8988T (cell line): ENCODE results near the gene C11orf68.
"Not testable (repeated sequence)": the region's sequence is repeated elsewhere in the genome, so short reads cannot be mapped to it uniquely, and the experiment has no call there.

Experiments
- DNase-seq: peaks from one replicate; pipeline ENCODE4 v3.0.0; 2011

Gene C11orf68

DNA sequence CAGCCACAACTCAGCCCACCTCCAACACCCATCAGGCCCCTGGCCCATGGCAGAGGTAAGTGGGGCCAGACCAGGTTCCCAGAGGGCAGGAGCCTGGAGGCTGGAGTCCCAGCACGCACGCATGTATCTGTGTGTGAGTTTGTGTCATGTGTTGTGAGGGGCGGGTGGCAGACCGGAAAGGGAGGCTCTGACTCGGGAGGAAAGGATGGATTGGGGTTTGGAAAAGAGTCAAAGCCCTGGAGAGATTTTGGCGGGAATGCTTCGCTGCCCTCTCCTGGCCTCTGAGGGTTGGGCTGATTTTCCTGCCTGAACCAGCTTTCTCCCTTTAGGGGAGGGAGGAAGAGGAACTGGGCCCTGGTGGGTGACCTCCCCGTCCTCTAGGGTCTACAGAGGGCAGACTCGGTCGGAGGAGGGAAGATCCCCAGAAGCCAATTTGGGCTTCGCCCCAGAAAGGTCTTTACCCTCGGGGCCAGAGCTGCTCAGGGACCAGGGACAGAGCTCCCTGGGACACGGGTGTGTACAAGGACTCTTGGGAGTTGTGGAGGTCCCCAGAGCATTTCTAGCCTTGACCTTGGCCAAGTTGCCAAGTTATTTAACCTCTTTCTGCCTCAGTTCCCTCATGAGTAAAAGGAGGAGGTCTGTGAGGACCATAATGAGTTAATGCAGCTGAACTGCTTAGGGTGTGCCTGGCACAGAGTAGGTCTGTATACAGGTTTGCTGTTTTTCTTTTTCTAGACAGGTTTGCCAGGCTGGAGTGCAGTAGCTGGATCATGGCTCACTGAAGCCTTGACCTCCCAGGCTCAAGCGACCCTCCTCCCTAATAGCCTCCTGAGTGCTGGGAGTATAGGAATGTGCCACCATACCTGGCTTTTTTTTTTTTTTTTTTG is 6.9 kb downstream of the C11orf68 start:
- DNase-seq: peak; percentile 87

DNA sequence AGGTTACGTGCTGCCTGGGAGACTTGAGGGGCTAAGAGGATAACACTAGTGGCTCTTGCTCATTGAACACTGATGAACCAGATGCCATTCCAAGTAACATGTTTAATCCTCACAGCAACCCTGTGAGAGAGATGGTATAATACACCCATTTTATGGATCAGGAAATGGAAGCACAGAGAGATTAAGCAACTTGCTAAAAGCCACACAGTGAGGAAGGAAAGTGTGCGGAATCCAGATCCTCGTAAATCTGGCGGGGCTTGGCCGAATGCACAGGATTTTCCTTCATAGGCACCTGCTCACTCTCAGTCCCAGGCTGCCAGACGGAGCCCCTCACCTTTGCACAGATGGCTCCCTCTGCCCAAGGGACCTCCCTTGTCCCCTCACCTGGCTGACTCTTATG is 11.0 kb downstream of the C11orf68 start:
- no peak for DNase-seq

GRCh38 chr11:65906602-65907001 is 12.3 kb downstream of the C11orf68 start:
- DNase-seq: no peak

GRCh38 chr11:65903715-65904114 is 15.1 kb downstream of the C11orf68 start:
- DNase-seq: no peak

DNA sequence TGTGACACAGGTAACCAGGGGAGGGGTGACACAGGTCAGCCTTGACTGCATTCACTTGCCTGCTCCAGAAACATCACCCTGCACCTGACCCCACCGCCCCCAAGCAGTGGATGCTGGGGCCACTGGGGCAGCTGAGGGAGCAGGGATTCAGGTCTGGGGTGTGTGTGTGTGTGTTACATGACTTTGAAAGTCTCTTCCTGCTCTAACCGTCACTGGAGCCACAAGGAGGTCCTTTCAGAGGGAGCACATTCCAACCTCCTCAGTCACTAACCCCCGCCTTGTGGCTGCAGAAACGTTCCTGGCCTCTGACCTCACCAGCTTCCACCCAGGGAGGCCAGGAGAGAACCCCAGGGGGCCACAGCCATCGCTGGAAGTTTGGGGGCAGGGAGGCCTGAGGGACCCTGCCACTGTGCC is 15.8 kb downstream of the C11orf68 start:
- no peak for DNase-seq

DNA sequence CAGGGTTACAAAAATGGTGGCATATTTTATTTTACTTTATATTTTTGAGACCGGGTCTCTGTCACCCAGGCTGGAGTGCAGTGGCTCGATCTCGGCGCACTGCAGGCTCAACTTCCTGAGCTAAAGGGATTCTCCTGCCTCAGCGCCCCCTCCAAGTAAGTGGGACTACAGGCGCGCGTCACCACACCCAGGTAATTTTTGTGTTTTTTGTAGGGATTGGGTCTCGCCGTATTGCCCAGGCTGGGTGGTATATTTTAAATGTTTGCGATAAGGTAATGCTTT is 18.0 kb downstream of the C11orf68 start:
- DNase-seq: no peak

- DNase-seq: peak; percentile 93
Measured at GRCh38 chr11:65900125-65900898, 18.6 kb downstream of the C11orf68 start, which contains the start of gene FOSL1. FOSL1 (minus strand) TSS chr11:65900388; CDS start chr11:65900339, 49 bp downstream.

DNA sequence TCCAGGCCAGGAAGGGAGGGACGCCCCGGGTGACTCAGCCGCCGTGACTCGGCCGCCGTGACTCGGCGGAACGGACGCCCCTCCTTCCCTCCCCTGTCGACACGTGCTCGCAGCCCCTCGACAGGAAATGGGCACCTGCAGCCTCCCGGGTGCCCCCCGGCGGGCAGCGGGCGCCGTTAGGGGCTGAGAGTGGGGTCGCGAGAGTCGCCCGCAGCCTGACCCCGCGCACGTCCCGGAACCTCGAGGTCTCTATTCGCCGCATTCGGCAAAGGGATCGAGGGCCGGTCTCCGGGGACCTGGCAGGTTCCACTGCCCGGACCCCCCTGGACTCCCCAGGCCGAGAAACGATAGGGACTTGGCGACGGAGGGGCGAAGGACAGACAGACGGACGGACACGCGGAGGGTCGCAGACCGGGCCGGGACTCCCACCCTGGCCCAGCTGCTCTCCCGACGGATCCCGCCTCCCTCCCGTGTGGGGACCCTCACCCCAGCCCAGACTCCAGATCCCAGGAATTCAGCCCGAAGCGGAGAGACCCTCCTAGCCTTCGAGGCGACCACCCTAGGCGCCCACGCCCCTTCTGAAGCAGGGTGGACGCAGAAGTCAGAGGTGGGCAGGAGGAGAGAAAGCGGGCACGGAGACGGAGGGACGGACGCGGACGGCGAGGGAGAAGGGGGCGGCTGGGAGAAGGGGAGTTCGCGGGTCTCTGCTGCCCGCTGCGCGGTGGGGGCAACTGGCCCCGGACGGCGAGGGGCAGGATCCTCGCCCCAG is 19.3 kb downstream of the C11orf68 start:
- DNase-seq: peak; percentile 90

DNA sequence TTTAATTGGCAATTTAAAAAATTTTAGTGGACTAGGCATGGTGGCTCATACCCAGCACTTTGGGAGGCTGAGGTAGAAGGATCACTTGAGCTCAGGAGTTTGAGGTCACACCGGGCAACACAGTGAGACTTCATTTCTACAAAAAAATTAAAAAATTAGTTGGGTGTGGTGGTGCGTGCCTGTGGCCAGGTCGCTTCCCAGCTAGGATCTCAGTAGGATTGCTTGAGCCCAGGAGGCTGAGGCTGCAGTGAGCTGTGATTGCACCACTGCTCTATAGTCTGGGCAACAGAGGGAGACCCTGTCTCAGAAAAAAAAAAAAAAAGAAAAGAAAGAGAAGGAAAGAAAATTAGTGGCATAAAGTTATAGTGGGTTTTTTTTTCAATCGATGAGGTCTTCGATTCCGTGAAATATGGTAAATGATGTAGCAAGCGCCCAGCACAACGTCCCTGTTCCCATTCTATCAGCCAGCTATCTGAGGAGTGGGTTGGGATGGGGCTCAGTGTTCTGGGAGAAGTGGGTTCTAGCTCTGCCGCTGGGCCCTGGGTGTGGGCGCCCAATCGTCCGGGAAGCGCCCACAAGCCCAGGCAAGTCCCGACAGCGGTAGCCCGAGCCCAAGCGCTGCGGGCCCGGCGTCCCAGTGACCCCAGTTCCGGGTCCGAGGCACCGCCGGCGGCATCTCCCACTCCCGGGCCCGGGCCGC is 20.1 kb downstream of the C11orf68 start:
- no peak for DNase-seq

GRCh38 chr11:65897020-65897471 is 21.8 kb downstream of the C11orf68 start:
- DNase-seq: no peak

GRCh38 chr11:65896034-65896999 is 22.5 kb downstream of the C11orf68 start:
- DNase-seq: no peak

GRCh38 chr11:65895482-65895981 is 23.3 kb downstream of the C11orf68 start:
- no peak for DNase-seq

DNA sequence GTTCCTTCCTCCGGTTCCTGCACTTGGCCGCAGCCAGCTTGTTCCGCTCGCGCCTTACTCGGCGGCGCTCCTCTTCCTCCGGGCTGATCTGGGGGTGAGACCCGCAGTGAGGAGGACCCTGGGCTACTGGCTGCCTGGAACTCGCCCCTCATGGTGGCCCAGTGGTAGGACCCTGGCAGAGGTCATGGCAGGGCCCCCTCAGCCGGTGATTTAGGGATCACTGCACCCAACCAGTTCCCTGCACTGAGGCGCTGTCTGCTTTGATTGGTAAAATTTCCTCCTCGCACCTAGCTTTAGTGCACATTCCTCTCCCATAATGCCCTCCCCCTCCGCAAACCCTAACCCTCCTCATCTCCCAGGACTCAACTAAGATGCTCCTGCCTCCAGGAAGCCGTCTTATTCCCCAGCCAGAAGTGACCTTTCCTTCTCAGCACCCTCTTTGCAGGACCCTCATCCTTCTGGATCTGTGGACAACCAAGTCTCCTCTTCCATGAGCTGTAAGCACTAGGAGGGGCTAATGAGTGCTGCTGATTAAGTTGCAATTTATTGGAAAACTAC is 24.7 kb downstream of the C11orf68 start:
- no peak for DNase-seq

- DNase-seq: no peak
Measured at GRCh38 chr11:65892661-65893317, 26.1 kb downstream of the C11orf68 start.

DNA sequence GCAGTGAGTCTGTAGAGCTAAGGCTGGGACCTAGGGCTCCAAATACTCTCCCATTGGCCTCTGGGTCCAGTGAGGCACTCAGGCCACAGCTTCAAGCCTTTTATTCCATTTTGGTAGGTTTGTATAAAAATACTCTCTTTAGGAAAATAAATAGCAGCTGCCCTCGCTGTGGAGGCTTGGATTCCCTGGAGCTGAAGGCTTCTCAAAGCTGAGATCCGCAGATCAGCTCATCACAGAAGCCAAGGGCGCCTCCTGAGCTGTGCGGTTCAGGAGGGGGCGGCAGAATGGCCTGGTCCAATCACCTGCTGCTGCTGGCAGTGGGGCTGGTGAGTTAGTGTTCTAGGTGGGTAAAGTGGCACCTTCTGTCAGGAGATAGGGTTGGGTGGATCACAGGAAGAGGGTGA is 26.7 kb downstream of the C11orf68 start:
- DNase-seq: not testable (repeated sequence)

- DNase-seq: peak; percentile 79
Measured at GRCh38 chr11:65891219-65892136, 27.4 kb downstream of the C11orf68 start.

GRCh38 chr11:65890324-65891218 is 28.3 kb downstream of the C11orf68 start, which contains the start of gene CCDC85B:
CCDC85B (plus strand) TSS chr11:65890673; CDS start chr11:65890784, 111 bp downstream.
- DNase-seq: peak; percentile 88
